Liver (tissue), 9 donors: ENCODE results near the gene PRKN. TPM values are rescaled to one million over a fixed set of nuclear protein-coding genes. Genes with fewer than 3 reads are reported as not detected.

ENCODE experiments used
- DNase-seq: peaks from one replicate; pipeline ENCODE4 v3.0.0-alpha.2; 2017; ENCODE audit warnings: low spot score
- H3K27ac ChIP-seq, 2 donors: one replicate each; pipeline ENCODE4 v1.7.0; 2013; ENCODE audit warnings: inconsistent platforms in 2 of 2, low read length in 2 of 2, control low read depth in 1 of 2, low read depth in 1 of 2, mild to moderate bottlenecking in 1 of 2
- H3K27me3 ChIP-seq, 4 donors: one replicate each; pipeline versions ENCODE4 v1.6.1 to v1.7.0; 2013; ENCODE audit warnings: low read length in 3 of 4, inconsistent platforms in 1 of 4, mild to moderate bottlenecking in 1 of 4, moderate library complexity in 1 of 4; ENCODE audit not compliant: control insufficient read depth in 4 of 4, insufficient read depth in 4 of 4
- H3K36me3 ChIP-seq, 4 donors: one replicate each; pipeline versions ENCODE4 v1.6.1 to v1.7.0; 2013; ENCODE audit warnings: low read length in 3 of 4, mild to moderate bottlenecking in 3 of 4, low read depth in 1 of 4, moderate library complexity in 1 of 4; ENCODE audit not compliant: control insufficient read depth in 4 of 4, insufficient read depth in 3 of 4
- H3K4me1 ChIP-seq, 4 donors: one replicate each; pipeline versions ENCODE4 v1.6.1 to v1.7.0; 2013; ENCODE audit warnings: low read length in 3 of 4, mild to moderate bottlenecking in 3 of 4, moderate library complexity in 1 of 4; ENCODE audit not compliant: control insufficient read depth in 4 of 4, insufficient read depth in 4 of 4
- H3K4me3 ChIP-seq, 3 donors: one replicate each; pipeline versions ENCODE4 v1.6.1 to v1.7.0; 2013; ENCODE audit warnings: low read length in 3 of 3, control low read depth in 1 of 3, low read depth in 1 of 3, mild to moderate bottlenecking in 1 of 3
- H3K9ac ChIP-seq, 2 donors: one replicate each; pipeline ENCODE4 v1.7.0; 2013; ENCODE audit warnings: low read length in 2 of 2, mild to moderate bottlenecking in 2 of 2, moderate library complexity in 2 of 2, control low read depth in 1 of 2, low read depth in 1 of 2
- H3K9me3 ChIP-seq, 4 donors: one replicate each; pipeline versions ENCODE4 v1.6.1 to v1.7.0; 2013; ENCODE audit warnings: low read length in 3 of 4; ENCODE audit not compliant: control insufficient read depth in 4 of 4
- ATF3 ChIP-seq: IDR thresholded peaks from 2 replicates; pipeline ENCODE4 v1.6.1; 2016; ENCODE audit warnings: antibody characterized with exemption
- CTCF ChIP-seq: fragments of 150-350 bp; IDR thresholded peaks from 2 replicates; pipeline ENCODE4 v1.5.1; 2017; ENCODE audit warnings: improper control_type of control experiment, low read depth, low read length; ENCODE audit not compliant: missing input control
- EGR1 ChIP-seq, 2 donors: IDR thresholded peaks; 2 replicates each; pipeline ENCODE4 v1.6.1; 2016 to 2018; ENCODE audit warnings: antibody characterized with exemption in 2 of 2, low read depth in 2 of 2
- FOXA1 ChIP-seq: IDR thresholded peaks from 2 replicates; pipeline ENCODE4 v1.6.1; 2016; ENCODE audit warnings: antibody characterized with exemption
- FOXA2 ChIP-seq: IDR thresholded peaks from 2 replicates; pipeline ENCODE4 v1.6.1; 2016; ENCODE audit warnings: antibody characterized with exemption
- GABPA ChIP-seq, 2 donors: IDR thresholded peaks in 1 of 2; conservative IDR thresholded peaks in 1 of 2; 2 replicates each; pipeline ENCODE4 v1.6.1; 2016; ENCODE audit warnings: antibody characterized with exemption in 2 of 2, mild to moderate bottlenecking in 1 of 2, moderate library complexity in 1 of 2
- HNF4A ChIP-seq, 2 donors: conservative IDR thresholded peaks; 2 replicates each; pipeline ENCODE4 v1.6.1; 2016; ENCODE audit warnings: antibody characterized with exemption in 2 of 2, mild to moderate bottlenecking in 2 of 2
- HNF4G ChIP-seq: IDR thresholded peaks from 2 replicates; pipeline ENCODE4 v1.6.1; 2016; ENCODE audit warnings: antibody characterized with exemption
- JUND ChIP-seq, 2 donors: IDR thresholded peaks; 2 replicates each; pipeline ENCODE4 v1.6.1; 2016; ENCODE audit warnings: antibody characterized with exemption in 2 of 2
- MAX ChIP-seq: IDR thresholded peaks from 2 replicates; pipeline ENCODE4 v1.6.1; 2016; ENCODE audit warnings: antibody characterized with exemption
- NR2F2 ChIP-seq: IDR thresholded peaks from 2 replicates; pipeline ENCODE4 v1.6.1; 2016; ENCODE audit warnings: antibody characterized with exemption
- REST ChIP-seq: IDR thresholded peaks from 2 replicates; pipeline ENCODE4 v1.6.1; 2016; ENCODE audit warnings: antibody characterized with exemption, mild to moderate bottlenecking
- RXRA ChIP-seq, 2 donors: IDR thresholded peaks; 2 replicates each; pipeline ENCODE4 v1.6.1; 2017 to 2018; ENCODE audit warnings: antibody characterized with exemption in 2 of 2, mild to moderate bottlenecking in 1 of 2
- SP1 ChIP-seq: IDR thresholded peaks from 2 replicates; pipeline ENCODE4 v1.6.1; 2018; ENCODE audit warnings: antibody characterized with exemption, mild to moderate bottlenecking
- TAF1 ChIP-seq: conservative IDR thresholded peaks from 2 replicates; pipeline ENCODE4 v1.6.1; 2016; ENCODE audit warnings: antibody characterized with exemption, mild to moderate bottlenecking
- YY1 ChIP-seq: IDR thresholded peaks from 2 replicates; pipeline ENCODE4 v1.6.1; 2016; ENCODE audit warnings: antibody characterized with exemption, mild to moderate bottlenecking
- ZBTB33 ChIP-seq: IDR thresholded peaks from 2 replicates; pipeline ENCODE4 v1.6.1; 2016; ENCODE audit warnings: antibody characterized with exemption
- WGBS: extraction: QIAGEN DNeasy Blood & Tissue Kit; methylation state at CpG from one replicate; pipeline ENCODE4 v1.1.7; 2013; 5-methylcytosine and 5-hydroxymethylcytosine counted together
- polyA plus RNA-seq, 2 donors: library from polyadenylated mRNA; stranded (reverse) in 1 of 2; unstranded in 1 of 2; fragments of 200-250 nt in 1 of 2; fragments of >200 nt in 1 of 2; fragmentation: Nextera tagmentation in 1 of 2; extraction: Ambion mirVana in 1 of 2; gene quantifications; one replicate each; pipeline versions ENCODE4 v1.2.1 to v1.2.3, GENCODE V29; 2013 to 2015
- total RNA-seq, 2 donors: library from RNA; depleted of rRNA; stranded (reverse); fragments of >200 nt; gene quantifications; one replicate each; pipeline ENCODE4 v1.2.3, GENCODE V29; 2014
- donor health status: healthy.
- donor health status: healthy.
- donor health status: healthy.
- donor health status: healthy.
- donor health status: healthy.

The PRKN gene
- total and polyA plus RNA-seq, 4 donors, result 0.47 to 4.1 (median 3.2) TPM

- no peaks in the 10 kb centered on the region for H3K36me3 ChIP-seq
- TF ChIP-seq FOXA1 (no peak), EGR1 (IDR thresholded peaks at IDR 0.05; ENCODE audit: low read depth in 2 of 2) (no peak), CTCF (no peak), JUND (IDR thresholded peaks at IDR 0.05) (no peak), NR2F2 (no peak), ATF3 (no peak), MAX (no peak), HNF4G (no peak), REST (no peak), GABPA (IDR thresholded peaks at IDR 0.05 in 1 of 2, conservative IDR thresholded peaks at IDR 0.05 in 1 of 2) (no peak), ZBTB33 (no peak), RXRA (IDR thresholded peaks at IDR 0.05) (no peak), FOXA2 (no peak), YY1 (no peak)
- H3K9ac ChIP-seq, result no peak overlapping the region
- 92% methylated on average over 2 of the region's 2 CpGs for WGBS
- H3K4me1 ChIP-seq, result no peaks in the 10 kb centered on the region
- H3K27ac ChIP-seq, result no peak overlapping the region
- no peak overlapping the region for H3K4me3 ChIP-seq
- no peaks in the 10 kb centered on the region for H3K27me3 ChIP-seq
- no peak for DNase-seq
- peaks cover 0 to 4% (median 0%) of the 10 kb centered on the region in 4 donors for H3K9me3 ChIP-seq
Observed at GRCh38 chr6:161809971-161810370, 917.6 kb downstream of the PRKN start.

GRCh38 chr6:161804838-161805237 is 922.7 kb downstream of the PRKN start:
- 86% methylated on average over 1 of the region's 1 CpG for WGBS
- Histone ChIP-seq H3K27me3 (no peaks in the 10 kb centered on the region), H3K4me1 (no peaks in the 10 kb centered on the region), H3K9ac (no peak overlapping the region), H3K9me3 (no peaks in the 10 kb centered on the region), H3K27ac (no peak overlapping the region), H3K36me3 (no peaks in the 10 kb centered on the region), H3K4me3 (no peak overlapping the region)
- DNase-seq, result no peak
- no peak for TF ChIP-seq TAF1
- TF ChIP-seq ZBTB33, result no peak
- no peak for TF ChIP-seq FOXA1
- no peak for TF ChIP-seq HNF4G
- no peak for TF ChIP-seq YY1
- TF ChIP-seq HNF4A (conservative IDR thresholded peaks at IDR 0.05), result no peak
- TF ChIP-seq CTCF, result no peak
- no peak for TF ChIP-seq GABPA (IDR thresholded peaks at IDR 0.05 in 1 of 2, conservative IDR thresholded peaks at IDR 0.05 in 1 of 2)
- TF ChIP-seq SP1, result no peak
- no peak for TF ChIP-seq JUND (IDR thresholded peaks at IDR 0.05)
- no peak for TF ChIP-seq RXRA (IDR thresholded peaks at IDR 0.05)
- TF ChIP-seq ATF3, result no peak
- no peak for TF ChIP-seq MAX
- no peak for TF ChIP-seq FOXA2
- TF ChIP-seq EGR1 (IDR thresholded peaks at IDR 0.05; ENCODE audit: low read depth in 2 of 2), result no peak
- TF ChIP-seq NR2F2, result no peak
